GM12891 (cell line): ENCODE data around the gene BCAP31.

Experiments
- PAX5 ChIP-seq: IDR thresholded peaks from 2 replicates; pipeline ENCODE4 v1.6.1; 2011; ENCODE audit warnings: low read length, moderate library complexity, mild to moderate bottlenecking; ENCODE audit not compliant: insufficient read depth, severe bottlenecking
- POLR2A ChIP-seq: IDR thresholded peaks from 2 replicates; pipeline ENCODE4 v1.6.1; 2011; ENCODE audit warnings: low read depth, low read length, control low read depth
- POLR2AphosphoS5 ChIP-seq: IDR thresholded peaks from 2 replicates; pipeline ENCODE4 v1.6.1; 2011; ENCODE audit warnings: low read depth, low read length, control low read depth
- POU2F2 ChIP-seq: IDR thresholded peaks from 2 replicates; pipeline ENCODE4 v1.6.1; 2011; ENCODE audit warnings: low read depth, mild to moderate bottlenecking, control low read depth, low read length, moderate library complexity
- SPI1 ChIP-seq: IDR thresholded peaks from 2 replicates; pipeline ENCODE4 v1.6.1; 2011; ENCODE audit warnings: low read depth, low read length, control low read depth
- TAF1 ChIP-seq: IDR thresholded peaks from 2 replicates; pipeline ENCODE4 v1.6.1; 2011; ENCODE audit warnings: low read depth, low read length, control low read depth

DNA sequence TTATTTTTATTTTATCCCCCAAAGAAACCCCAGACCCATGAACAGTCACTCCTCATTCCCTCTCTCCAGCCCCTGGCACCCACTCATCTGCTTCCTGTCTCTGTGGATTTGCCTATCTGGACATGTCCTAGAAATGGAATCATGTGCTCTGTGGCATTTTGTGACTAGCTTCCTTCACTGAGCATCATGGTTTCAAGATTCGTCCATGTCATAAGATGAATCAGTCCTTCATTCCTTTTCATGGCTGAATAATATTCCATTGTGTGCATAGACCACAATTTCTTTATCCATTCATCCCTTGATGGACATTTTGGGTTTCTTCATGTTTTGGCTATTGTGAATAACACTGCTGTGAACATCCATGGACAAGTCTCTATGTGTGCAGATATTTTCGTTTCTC lies 10.7 kb upstream of the BCAP31 start:
- TF ChIP-seq POLR2A (no peak), POLR2AphosphoS5 (no peak), TAF1 (no peak), PAX5 (no peak), POU2F2 (no peak), SPI1 (no peak)
